ENCODE data around the gene GPR146. TPM values are rescaled to one million over a fixed set of nuclear protein-coding genes. Genes with fewer than 3 reads are reported as not detected.

Gene GPR146
- total and polyA plus RNA-seq, 2 of the 8 experiments (the other 6 are each of a cell fraction or from before 2014, with no cell fraction given), result 1.8 to 2.7 TPM

DNA sequence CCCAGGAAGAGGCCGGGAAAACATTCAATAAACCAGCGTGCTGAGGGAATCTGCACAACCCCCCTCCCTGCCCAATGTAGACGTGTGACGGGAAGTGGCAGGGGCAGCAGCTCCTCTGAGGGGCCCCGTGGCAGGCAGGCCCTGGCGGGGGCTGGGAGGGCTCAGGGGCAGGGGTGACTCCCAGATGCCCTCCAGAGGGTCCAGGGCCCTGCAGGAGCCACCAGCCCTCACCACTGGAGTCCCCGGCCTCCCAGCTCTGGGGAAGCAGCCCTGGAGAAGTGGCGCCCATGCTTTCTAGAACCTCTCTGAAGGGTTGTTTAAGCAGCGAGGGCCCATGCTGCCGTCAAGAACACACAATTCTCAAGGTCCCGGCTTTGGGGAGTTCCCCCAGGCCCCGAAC, 35.2 kb downstream of the GPR146 start:
- no peak overlapping the region for H3K4me3 ChIP-seq (ENCODE audit: extremely low read depth in 1 of 4, insufficient read depth in 2 of 4, low read depth in 3 of 4, low read length in 4 of 4)
- no peak overlapping the region for H3K27ac ChIP-seq (ENCODE audit: low read depth, low read length)
- H3K14ac ChIP-seq (ENCODE audit: insufficient read length), result no peak overlapping the region
- no peak overlapping the region for H3K4me2 ChIP-seq (ENCODE audit: insufficient read depth in 1 of 2, low read depth in 2 of 2, low read length in 2 of 2)
- no peak for FAIRE-seq
- H2BK20ac ChIP-seq (ENCODE audit: low read length), result no peak overlapping the region
- H3K4me1 ChIP-seq (replicated peaks in 1 of 4; ENCODE audit: control insufficient read depth in 3 of 4, insufficient read depth in 4 of 4, low read length in 3 of 4), result no peaks in the 10 kb centered on the region; a peak in 2 of 7 replicates
- H3K27me3 ChIP-seq (replicated peaks in 1 of 4; ENCODE audit: control insufficient read depth in 3 of 4, extremely low read depth in 1 of 4, insufficient read depth in 3 of 4, low read length in 3 of 4), result no peaks in the 10 kb centered on the region
- no peak overlapping the region for H2AFZ ChIP-seq (ENCODE audit: low read length)
- no peak overlapping the region for H3K9ac ChIP-seq (replicated peaks in 1 of 4; ENCODE audit: extremely low read depth in 1 of 4, low read depth in 3 of 4, low read length in 3 of 4)
- no peak overlapping the region for H4K91ac ChIP-seq (replicated peaks; ENCODE audit: insufficient read length, low read length)
- no peak overlapping the region for H3K4ac ChIP-seq (replicated peaks; ENCODE audit: insufficient read length, low read depth, low read length)
- no peak overlapping the region for H2BK120ac ChIP-seq (replicated peaks; ENCODE audit: low read depth, low read length)
- H2BK12ac ChIP-seq (ENCODE audit: low read depth, low read length), result no peak overlapping the region
- peaks cover 3 to 13% of the 10 kb centered on the region in 2 experiments for H4K20me1 ChIP-seq (replicated peaks in 1 of 2; ENCODE audit: control insufficient read depth in 1 of 2, insufficient read depth in 2 of 2, low read length in 2 of 2)
- whole genome bisulfite sequencing, 2 experiments (ENCODE audit: extremely low coverage in 1 of 2, insufficient coverage in 1 of 2, insufficient read length in 1 of 2, insufficient replicate concordance in 2 of 2, low coverage in 1 of 2, low lambda C conversion rate in 2 of 2, missing lambda C conversion rate in 1 of 2), result 80% methylated on average over 11 of the region's 12 CpGs; no CpG with 5 or more reads in 1 of the 2 experiments
- H3K23ac ChIP-seq (ENCODE audit: insufficient read length), result no peak overlapping the region
- H3K23me2 ChIP-seq (ENCODE audit: low read depth, low read length), result no peaks in the 10 kb centered on the region
- DNase-seq (ENCODE audit: low read depth in 1 of 2, low spot score in 2 of 2), result no peak
- no peaks in the 10 kb centered on the region for H3K9me3 ChIP-seq (ENCODE audit: insufficient read depth in 2 of 2, low read depth in 1 of 2, low read length in 1 of 2)
- H3K79me1 ChIP-seq (ENCODE audit: low read depth, low read length), result peaks cover 4% of the 10 kb centered on the region; the same call in 1 of the 2 replicates
- no peak for TF ChIP-seq CTCF (IDR thresholded peaks at IDR 0.05; ENCODE audit: control extremely low read depth in 1 of 3, insufficient read depth in 1 of 3, low read depth in 1 of 3, low read length in 3 of 3)
- TF ChIP-seq EGR1 (IDR thresholded peaks at IDR 0.05; ENCODE audit: borderline replicate concordance, low read depth, low read length), result no peak
- TF ChIP-seq TCF12 (IDR thresholded peaks at IDR 0.05; ENCODE audit: low read depth, low read length), result no peak
- TF ChIP-seq FOSL1 (IDR thresholded peaks at IDR 0.05; ENCODE audit: insufficient read depth, low read depth, low read length), result no peak
- H3K36me3 ChIP-seq (ENCODE audit: control insufficient read depth in 2 of 4, insufficient read depth in 4 of 4, low read length in 3 of 4), result no peaks in the 10 kb centered on the region
- POLR2A ChIA-PET (ENCODE audit: partially characterized antibody), result no interaction called here
- H3K18ac ChIP-seq (ENCODE audit: extremely low read depth, low read length), result no peak overlapping the region
- H2BK5ac ChIP-seq (ENCODE audit: low read depth, low read length), result no peak overlapping the region
- H4K8ac ChIP-seq (ENCODE audit: extremely low read depth, insufficient read depth, low read length), result no peak overlapping the region
- no peaks in the 10 kb centered on the region; a peak in 1 of 4 replicates for H3K79me2 ChIP-seq (ENCODE audit: control insufficient read depth in 1 of 2, insufficient read depth in 2 of 2, low read length in 2 of 2)
- no peak overlapping the region for H4K5ac ChIP-seq (ENCODE audit: insufficient read length, low read depth, low read length)
- CTCF ChIA-PET (ENCODE audit: partially characterized antibody), result interaction anchor here (1.2 to 12.1 kb wide), 3 partner anchors 14 to 85 kb away, joined by 4 to 83 read pairs (median 25); no protein-coding TSS in a partner anchor
- H3K56ac ChIP-seq (replicated peaks; ENCODE audit: insufficient read length, low read depth, low read length), result no peak overlapping the region
- no peak overlapping the region for H2AK5ac ChIP-seq (ENCODE audit: low read depth, low read length)
- no peak overlapping the region for H2BK15ac ChIP-seq (ENCODE audit: low read length)

All from H1 (cell line).